HG03135 (cell line): ENCODE results near the gene SLC6A18.

Source experiments
- ATAC-seq: cut with Tn5 transposase; IDR thresholded peaks from one replicate; pipeline ENCODE4 v1.9.1; 2021; ENCODE audit warnings: mild to moderate bottlenecking, moderate library complexity; ENCODE audit not compliant: unreplicated experiment

SLC6A18 gene

DNA sequence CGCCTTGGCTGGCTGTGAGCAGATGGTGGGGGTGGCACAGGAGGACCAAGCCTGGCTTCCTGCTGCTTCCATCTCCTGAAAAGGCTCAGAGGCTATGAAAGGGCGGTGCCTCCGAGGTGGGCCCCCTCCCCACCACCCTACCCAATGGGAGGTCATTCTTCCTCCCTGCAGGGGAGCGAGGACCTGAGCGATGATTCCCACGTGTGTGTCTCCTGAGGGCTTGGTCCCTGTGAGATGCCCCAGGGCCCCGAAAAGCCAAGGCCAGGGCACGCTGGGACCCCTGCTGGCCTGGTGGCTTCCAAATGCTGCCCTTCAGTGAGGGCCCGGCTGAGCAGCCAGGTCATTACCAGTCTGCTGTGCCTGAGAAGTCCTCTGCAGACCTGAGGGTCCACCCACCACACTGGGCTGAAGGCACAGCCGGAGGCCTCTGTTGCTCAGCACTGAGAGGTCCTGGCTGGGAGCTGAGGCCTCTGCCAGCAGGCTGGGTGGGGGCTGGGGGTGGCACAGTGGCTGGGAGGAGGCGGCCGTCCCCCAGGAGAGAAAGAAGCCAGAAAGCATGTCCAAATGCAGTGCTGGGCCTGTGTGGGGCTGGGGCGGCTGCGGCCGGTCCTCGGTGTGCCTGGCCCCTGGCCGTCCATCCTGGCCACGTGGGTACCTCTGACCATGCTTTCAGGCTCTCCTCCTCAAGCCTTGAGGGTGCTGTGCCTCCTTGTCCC lies 37.8 kb upstream of the SLC6A18 start:
- no peak for ATAC-seq

- no peak for ATAC-seq
Measured at GRCh38 chr5:1187950-1188334, 37.2 kb upstream of the SLC6A18 start.

DNA sequence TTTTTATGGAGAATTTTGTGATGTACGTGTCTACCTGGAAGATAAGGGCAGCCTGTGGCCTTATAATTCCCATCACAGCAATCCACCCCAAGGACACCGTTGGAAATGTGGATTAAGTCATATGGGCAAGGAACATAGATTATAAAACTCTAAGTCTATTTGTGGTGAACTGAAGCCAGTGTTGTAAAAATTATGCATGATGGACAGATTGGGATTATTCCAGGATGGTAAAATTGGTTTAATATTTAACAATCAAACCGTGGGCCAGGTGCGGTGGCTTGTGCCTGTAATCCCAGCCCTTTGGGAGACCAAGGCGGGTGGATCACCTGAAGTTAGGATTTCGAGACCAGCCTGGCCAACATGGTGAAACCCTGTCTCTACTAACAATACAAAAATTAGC lies 36.7 kb upstream of the SLC6A18 start:
- no peak for ATAC-seq

DNA sequence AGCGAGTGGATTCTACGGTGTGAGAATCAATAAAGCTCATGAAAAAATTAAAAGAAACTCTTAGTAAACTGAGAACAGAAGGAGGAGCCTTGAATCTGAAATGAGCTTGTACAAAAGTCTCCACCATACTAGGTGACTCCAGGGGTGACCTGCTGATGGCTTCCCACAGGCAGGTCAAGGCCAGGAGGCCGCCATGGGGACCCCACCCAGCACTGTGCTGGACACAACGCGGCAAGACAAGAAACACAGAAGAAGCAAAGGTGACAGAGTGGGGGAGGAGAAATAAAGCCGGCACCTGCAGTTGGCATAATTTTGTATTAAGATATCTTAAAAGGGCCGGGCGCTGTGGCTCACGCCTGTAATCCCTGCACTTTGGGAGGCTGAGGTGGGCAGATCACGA lies 35.9 kb upstream of the SLC6A18 start:
- ATAC-seq = no peak

GRCh38 chr5:1190278-1190677 lies 34.9 kb upstream of the SLC6A18 start:
- ATAC-seq = no peak

DNA sequence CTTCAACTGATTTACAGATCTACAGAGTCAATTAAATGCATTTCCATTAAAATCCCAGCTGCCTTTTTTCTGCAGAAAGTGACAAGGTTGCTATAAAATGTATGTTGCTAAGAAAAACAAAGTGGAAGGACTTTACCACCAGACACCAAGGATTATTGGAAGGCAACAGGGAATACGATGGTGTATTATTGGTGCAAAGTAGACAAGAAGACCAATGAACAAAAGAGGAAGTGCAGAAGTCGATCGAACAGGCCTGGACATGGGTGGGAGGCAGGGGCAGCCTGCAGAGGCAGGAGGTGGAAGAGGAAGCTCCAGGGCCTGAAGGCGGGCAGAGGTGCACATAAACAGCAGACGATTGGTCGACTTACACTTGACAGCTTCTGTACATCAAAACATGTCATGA lies 34.3 kb upstream of the SLC6A18 start:
- ATAC-seq = no peak

- no peak for ATAC-seq
Measured at GRCh38 chr5:1192971-1193590, 32.1 kb upstream of the SLC6A18 start.

GRCh38 chr5:1193591-1193985 lies 31.6 kb upstream of the SLC6A18 start:
- ATAC-seq = no peak

GRCh38 chr5:1194378-1194777 lies 30.8 kb upstream of the SLC6A18 start:
- no peak for ATAC-seq

GRCh38 chr5:1195439-1195838 lies 29.7 kb upstream of the SLC6A18 start:
- no peak for ATAC-seq

DNA sequence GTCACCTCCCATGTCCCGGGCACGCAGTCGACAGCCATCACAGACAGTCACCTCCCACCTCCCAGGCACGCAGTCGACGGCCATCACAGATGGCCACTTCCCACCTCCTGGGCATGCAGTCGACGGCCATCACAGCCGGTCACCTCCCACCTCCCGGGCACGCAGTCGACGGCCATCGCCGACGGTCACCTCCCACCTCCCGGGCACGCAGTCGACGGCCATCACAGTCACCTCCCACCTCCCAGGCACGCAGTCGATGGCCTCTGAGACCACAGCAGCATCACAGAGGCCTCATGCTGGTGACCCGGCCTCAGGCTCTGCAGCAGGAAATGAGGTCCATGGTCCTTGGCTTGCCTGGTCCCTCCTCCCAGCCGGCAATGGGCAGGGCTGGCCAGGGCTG lies 29.3 kb upstream of the SLC6A18 start:
- no peak for ATAC-seq

- no peak for ATAC-seq
Measured at GRCh38 chr5:1196562-1196961, 28.6 kb upstream of the SLC6A18 start.

- no peak for ATAC-seq
Measured at GRCh38 chr5:1197876-1198666, 27.1 kb upstream of the SLC6A18 start.

DNA sequence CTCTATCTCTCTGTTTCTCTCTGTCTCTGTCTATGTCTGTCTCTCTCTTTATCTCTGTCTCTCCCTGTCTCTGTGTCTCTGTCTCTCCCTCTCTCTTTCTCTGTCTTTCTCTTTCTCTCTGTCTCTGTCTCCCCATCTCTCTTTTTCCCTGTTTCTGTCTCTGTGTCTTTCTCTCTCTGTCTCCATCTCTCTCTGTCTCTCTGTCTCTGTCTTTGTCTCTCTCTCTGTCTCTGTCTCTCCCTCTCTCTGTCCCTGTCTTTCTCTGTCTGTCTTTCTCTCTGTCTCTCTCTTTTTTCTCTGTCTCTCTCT lies 25.9 kb upstream of the SLC6A18 start:
- ATAC-seq = no peak

DNA sequence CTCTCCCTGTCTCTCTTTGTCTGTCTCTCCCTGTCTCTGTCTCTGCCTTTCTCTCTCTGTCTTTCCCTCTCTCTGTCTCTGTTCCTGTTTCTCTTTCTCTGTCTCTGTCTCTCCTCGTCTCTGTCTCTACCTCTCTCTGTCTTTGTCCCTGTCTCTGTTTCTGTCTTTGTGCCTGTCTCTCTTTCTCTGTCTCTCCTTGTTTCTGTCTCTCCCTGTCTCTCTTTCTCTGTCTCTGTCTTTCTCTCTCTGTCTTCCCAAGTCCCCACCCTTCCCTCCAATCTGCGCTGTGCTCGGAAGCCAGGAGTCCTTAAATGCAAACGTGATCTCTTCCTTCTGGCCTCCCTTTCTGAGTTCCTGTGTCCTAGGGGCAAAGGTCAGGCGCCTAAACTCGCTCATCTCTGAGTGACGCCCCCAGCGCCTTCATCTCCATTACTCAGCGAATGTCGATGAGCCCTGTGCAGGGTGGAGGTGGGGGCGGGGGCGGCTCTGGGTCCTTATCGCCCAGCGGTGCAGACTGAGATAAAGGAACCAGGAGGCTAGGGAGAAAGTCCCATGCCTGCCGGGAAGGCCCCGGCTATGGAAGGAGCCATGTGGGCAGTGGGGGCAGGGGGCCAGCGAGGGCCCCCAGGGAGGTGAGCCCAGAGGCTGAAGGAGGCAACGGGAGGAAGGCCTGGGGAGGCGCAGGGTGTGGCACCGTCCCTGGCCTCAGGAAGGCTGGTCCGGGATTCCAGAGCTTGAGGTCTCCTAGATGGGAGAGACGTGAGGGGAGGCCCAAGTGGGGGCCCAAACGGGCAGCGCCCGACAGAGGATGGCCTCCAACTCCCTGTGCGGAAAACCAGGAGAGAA lies 25.3 kb upstream of the SLC6A18 start:
- no peak for ATAC-seq

GRCh38 chr5:1200495-1201326 lies 24.5 kb upstream of the SLC6A18 start:
- ATAC-seq = no peak

GRCh38 chr5:1201327-1202025 lies 23.7 kb upstream of the SLC6A18 start, which contains the start of gene SLC6A19:
TSS of gene SLC6A19 (plus strand) at chr5:1201595. CDS start at chr5:1201651, 56 bp downstream.
- no peak for ATAC-seq

- no peak for ATAC-seq
Measured at GRCh38 chr5:1202026-1202797, 23.0 kb upstream of the SLC6A18 start.

- ATAC-seq = no peak
Measured at GRCh38 chr5:1202798-1203185, 22.4 kb upstream of the SLC6A18 start.
